Measurements from ENCODE around the gene TRPT1. TPM values are rescaled to one million over a fixed set of nuclear protein-coding genes. Genes with fewer than 3 reads are reported as not detected.

Gene TRPT1
- total RNA-seq, 4 donors from 2014 or later = 82.5 to 90.2 (median 87.4) TPM

- peaks cover 0 to 44% (median 0%) of the 10 kb centered on the region in 3 donors for H3K36me3 ChIP-seq
- TF ChIP-seq POLR2A (IDR thresholded peaks at IDR 0.05) (no peak), CTCF (IDR thresholded peaks at IDR 0.05) (no peak)
- no peak overlapping the region for H3K27ac ChIP-seq
- H3K27me3 ChIP-seq = no peaks in the 10 kb centered on the region
- H3K4me3 ChIP-seq = no peak overlapping the region
- no peaks in the 10 kb centered on the region for H3K4me1 ChIP-seq
- H3K9me3 ChIP-seq = no peaks in the 10 kb centered on the region
- no peak for DNase-seq
Measured at GRCh38 chr11:64218628-64219353, 7.2 kb downstream of the TRPT1 start.

- H3K27ac ChIP-seq = no peak overlapping the region
- no peaks in the 10 kb centered on the region for H3K9me3 ChIP-seq
- no peak overlapping the region for H3K4me3 ChIP-seq
- no peaks in the 10 kb centered on the region for H3K4me1 ChIP-seq
- H3K36me3 ChIP-seq = peaks cover 0 to 43% (median 0%) of the 10 kb centered on the region in 3 donors
- TF ChIP-seq POLR2A (IDR thresholded peaks at IDR 0.05) = no peak
- TF ChIP-seq CTCF (IDR thresholded peaks at IDR 0.05) = no peak
- H3K27me3 ChIP-seq = no peaks in the 10 kb centered on the region
- no peak for DNase-seq
Measured at GRCh38 chr11:64216879-64217278, 9.1 kb downstream of the TRPT1 start.

GRCh38 chr11:64211181-64211872 lies 14.7 kb downstream of the TRPT1 start:
- peaks cover 0 to 26% (median 0%) of the 10 kb centered on the region in 3 donors for H3K36me3 ChIP-seq
- H3K4me1 ChIP-seq = peaks cover 0 to 9% (median 5%) of the 10 kb centered on the region in 4 donors
- no peaks in the 10 kb centered on the region for H3K9me3 ChIP-seq
- H3K27ac ChIP-seq = no peak overlapping the region
- DNase-seq = no peak
- H3K27me3 ChIP-seq = no peaks in the 10 kb centered on the region
- no peak overlapping the region for H3K4me3 ChIP-seq
- TF ChIP-seq POLR2A (IDR thresholded peaks at IDR 0.05) = no peak
- no peak for TF ChIP-seq CTCF (IDR thresholded peaks at IDR 0.05)

GRCh38 chr11:64210301-64211020 lies 15.5 kb downstream of the TRPT1 start:
- TF ChIP-seq CTCF (IDR thresholded peaks at IDR 0.05) (no peak), POLR2A (IDR thresholded peaks at IDR 0.05) (no peak)
- Histone ChIP-seq H3K27ac (no peak overlapping the region), H3K9me3 (no peaks in the 10 kb centered on the region), H3K4me1 (peaks cover 0 to 17% (median 13%) of the 10 kb centered on the region in 4 donors), H3K4me3 (no peak overlapping the region), H3K36me3 (peaks cover 0 to 26% (median 0%) of the 10 kb centered on the region in 3 donors), H3K27me3 (no peaks in the 10 kb centered on the region)
- DNase-seq = no peak

GRCh38 chr11:64209563-64209843 lies 16.5 kb downstream of the TRPT1 start:
- H3K36me3 ChIP-seq = peaks cover 0 to 20% (median 0%) of the 10 kb centered on the region in 3 donors
- H3K27ac ChIP-seq = peak overlapping the region in 1 of 4 donors; percentile 86
- DNase-seq = no peak
- no peaks in the 10 kb centered on the region for H3K9me3 ChIP-seq
- H3K27me3 ChIP-seq = no peaks in the 10 kb centered on the region
- no peak overlapping the region for H3K4me3 ChIP-seq
- peaks cover 0 to 27% (median 18%) of the 10 kb centered on the region in 4 donors for H3K4me1 ChIP-seq
- TF ChIP-seq POLR2A (IDR thresholded peaks at IDR 0.05) (no peak), CTCF (IDR thresholded peaks at IDR 0.05) (no peak)
